NCI-H2171 treated with DMSO at 0.1 percent for 48 hours (cell line): ENCODE measurements around the gene CCDC110.
"Not testable (repeated sequence)": the region's sequence is repeated elsewhere in the genome, so short reads cannot be mapped to it uniquely, and the experiment has no call there.

ENCODE experiments used
- DNase-seq: peaks from one replicate; lab custom pipeline; 2025; lab: John Stamatoyannopoulos, UW

CCDC110 gene

GRCh38 chr4:185471235-185472102, at the start of gene CCDC110:
Gene CCDC110, minus strand, starts transcription at chr4:185471733. Its CDS starts 50 bp downstream, at chr4:185471683.
- DNase-seq: peak; percentile 67

GRCh38 chr4:185520119-185520518, 48.6 kb upstream of the CCDC110 start:
- no peak for DNase-seq

GRCh38 chr4:185518494-185518893, 47.0 kb upstream of the CCDC110 start:
- DNase-seq: no peak

- no peak for DNase-seq
Observed at GRCh38 chr4:185518069-185518468, 46.5 kb upstream of the CCDC110 start.

GRCh38 chr4:185515248-185515647, 43.7 kb upstream of the CCDC110 start:
- no peak for DNase-seq

GRCh38 chr4:185514182-185514697, 42.7 kb upstream of the CCDC110 start:
- DNase-seq: no peak

- no peak for DNase-seq
Observed at GRCh38 chr4:185513489-185514181, 42.1 kb upstream of the CCDC110 start.

GRCh38 chr4:185512516-185512915, 41.0 kb upstream of the CCDC110 start:
- no peak for DNase-seq

- DNase-seq: not testable (repeated sequence)
Observed at GRCh38 chr4:185511243-185511642, 39.7 kb upstream of the CCDC110 start.

- DNase-seq: no peak
Observed at GRCh38 chr4:185510806-185511205, 39.3 kb upstream of the CCDC110 start.

- DNase-seq: peak; percentile 68
Observed at GRCh38 chr4:185508181-185508580, 36.6 kb upstream of the CCDC110 start.

GRCh38 chr4:185506422-185506821, 34.9 kb upstream of the CCDC110 start:
- DNase-seq: no peak

GRCh38 chr4:185504098-185505047, 32.8 kb upstream of the CCDC110 start:
- no peak for DNase-seq

- no peak for DNase-seq
Observed at GRCh38 chr4:185502386-185502785, 30.9 kb upstream of the CCDC110 start.

- no peak for DNase-seq
Observed at GRCh38 chr4:185500576-185500975, 29.0 kb upstream of the CCDC110 start.

GRCh38 chr4:185500035-185500434, 28.5 kb upstream of the CCDC110 start:
- no peak for DNase-seq

GRCh38 chr4:185488650-185489049, 17.1 kb upstream of the CCDC110 start:
- no peak for DNase-seq

GRCh38 chr4:185481401-185481800, 9.9 kb upstream of the CCDC110 start:
- no peak for DNase-seq

GRCh38 chr4:185480016-185480732, 8.6 kb upstream of the CCDC110 start:
- DNase-seq: no peak

- no peak for DNase-seq
Observed at GRCh38 chr4:185479507-185479971, 8.0 kb upstream of the CCDC110 start.

- no peak for DNase-seq
Observed at GRCh38 chr4:185473247-185473646, 1.7 kb upstream of the CCDC110 start.
